GM19193 (cell line): Measurements from ENCODE around the gene CLCN4.

Experiments used
- POLR2A ChIP-seq: IDR thresholded peaks from 4 replicates; pipeline ENCODE4 v1.6.1; 2011; ENCODE audit not compliant: insufficient read depth, insufficient read length; ENCODE audit errors: extremely low read depth

The CLCN4 gene

DNA sequence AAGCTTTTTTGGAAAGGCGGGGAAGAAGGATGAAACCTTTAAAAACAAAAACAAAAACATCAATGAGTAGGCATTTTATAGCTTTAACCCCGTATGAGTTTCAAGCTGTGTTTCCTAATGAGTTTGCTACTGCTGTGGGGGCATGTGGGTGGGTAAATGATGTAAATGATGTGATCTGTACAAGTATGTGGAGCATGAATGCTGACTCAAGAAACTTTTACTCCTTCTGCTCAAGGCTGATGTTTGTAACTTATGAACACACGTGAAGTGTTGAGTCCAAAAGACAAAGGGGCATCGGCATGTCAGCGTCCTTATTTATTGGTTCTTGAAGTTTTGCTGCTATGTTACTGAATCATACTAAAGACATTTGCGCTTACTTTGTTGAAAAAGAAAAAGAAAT, 76.9 kb downstream of the CLCN4 start:
- TF ChIP-seq POLR2A, result no peak

DNA sequence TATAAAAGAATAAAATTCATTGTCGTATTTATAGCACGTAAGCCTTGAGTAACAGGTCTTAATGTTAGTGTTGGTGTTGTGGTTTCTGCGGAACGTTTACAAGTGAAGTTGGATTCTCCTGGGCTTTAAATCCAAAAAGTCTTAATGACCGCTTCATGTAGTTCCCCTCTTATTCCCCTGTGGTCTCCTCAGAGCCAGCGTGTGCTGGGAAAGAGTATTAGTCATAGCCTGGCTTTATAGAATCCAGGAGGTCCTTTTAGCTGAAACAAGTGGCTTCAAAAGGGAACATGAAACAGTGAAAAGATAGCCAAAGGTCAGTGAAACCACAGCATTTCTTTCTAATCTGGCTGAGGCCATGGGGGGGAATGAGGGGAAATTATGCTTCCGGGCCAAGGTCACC, 79.1 kb downstream of the CLCN4 start:
- no peak for TF ChIP-seq POLR2A

GRCh38 chrX:10237241-10237640, 80.5 kb downstream of the CLCN4 start:
- TF ChIP-seq POLR2A, result no peak

- no peak for TF ChIP-seq POLR2A
Observed at GRCh38 chrX:10239611-10240064, 82.9 kb downstream of the CLCN4 start.

- TF ChIP-seq POLR2A, result no peak
Observed at GRCh38 chrX:10240918-10241317, 84.1 kb downstream of the CLCN4 start.

- TF ChIP-seq POLR2A, result no peak
Observed at GRCh38 chrX:10242026-10242425, 85.3 kb downstream of the CLCN4 start.

GRCh38 chrX:10243106-10243505, 86.3 kb downstream of the CLCN4 start:
- no peak for TF ChIP-seq POLR2A

- no peak for TF ChIP-seq POLR2A
Observed at GRCh38 chrX:10244915-10245622, 88.3 kb downstream of the CLCN4 start.

DNA sequence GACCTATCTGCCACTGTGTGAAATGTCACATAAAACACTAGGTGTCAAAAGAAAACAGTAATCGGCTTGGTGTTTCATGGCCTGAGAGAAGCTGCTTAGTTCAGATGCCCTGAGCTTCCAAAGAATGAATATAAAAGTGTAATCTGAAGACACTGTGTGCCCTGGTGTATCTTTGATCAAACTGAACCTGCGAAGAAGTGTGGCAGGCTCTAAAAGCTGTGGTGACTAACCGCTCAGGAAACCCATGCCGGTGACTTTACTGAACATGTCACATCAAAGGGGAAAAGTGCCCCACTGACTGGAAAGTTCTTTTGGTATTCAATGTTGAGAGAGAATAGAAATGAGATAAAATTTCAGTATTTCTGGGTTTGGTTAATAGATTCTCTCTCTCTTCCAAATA, 89.1 kb downstream of the CLCN4 start:
- no peak for TF ChIP-seq POLR2A

- TF ChIP-seq POLR2A, result no peak
Observed at GRCh38 chrX:10246297-10246696, 89.5 kb downstream of the CLCN4 start.

DNA sequence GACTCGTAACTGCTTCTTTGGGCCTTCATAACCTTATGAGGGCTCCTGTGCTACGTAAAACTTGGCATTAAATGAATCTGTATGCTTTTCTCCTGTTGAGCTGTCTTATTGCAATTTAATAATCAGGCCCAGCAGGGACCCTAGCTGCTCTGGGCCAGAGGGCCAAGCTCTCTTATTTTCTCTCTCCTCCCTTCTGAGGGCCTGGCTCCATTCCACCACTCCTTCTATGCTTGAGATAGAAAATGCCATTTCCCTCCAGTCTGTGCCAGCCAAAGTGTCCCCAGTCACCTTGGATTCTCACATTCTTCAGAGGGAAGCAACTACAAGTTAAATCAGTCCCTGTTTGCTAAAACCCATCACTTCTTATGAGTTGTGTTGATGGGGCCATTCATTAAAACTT, 90.1 kb downstream of the CLCN4 start:
- no peak for TF ChIP-seq POLR2A

- no peak for TF ChIP-seq POLR2A
Observed at GRCh38 chrX:10254739-10255138, 98.0 kb downstream of the CLCN4 start.

DNA sequence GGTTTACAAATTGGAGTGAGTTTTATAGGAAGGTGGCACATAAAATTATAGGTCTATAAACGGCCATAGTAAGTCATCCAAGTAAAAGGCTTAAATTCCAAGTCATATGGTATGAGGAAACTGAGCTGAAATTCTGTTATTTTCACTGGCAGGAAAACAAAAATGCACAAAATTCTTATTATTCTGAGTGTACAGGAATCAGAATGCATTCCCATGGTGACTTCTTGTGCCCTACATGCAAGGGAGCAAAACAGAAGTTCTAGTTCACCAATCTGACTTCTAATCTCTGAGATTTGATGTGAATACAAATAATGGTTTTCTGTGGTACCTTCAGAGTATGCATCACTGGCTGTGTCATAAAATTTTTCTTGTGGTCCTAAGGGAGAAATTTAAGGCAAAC, 102.9 kb downstream of the CLCN4 start:
- no peak for TF ChIP-seq POLR2A

- TF ChIP-seq POLR2A, result no peak
Observed at GRCh38 chrX:10265775-10266174, 109.0 kb downstream of the CLCN4 start.

DNA sequence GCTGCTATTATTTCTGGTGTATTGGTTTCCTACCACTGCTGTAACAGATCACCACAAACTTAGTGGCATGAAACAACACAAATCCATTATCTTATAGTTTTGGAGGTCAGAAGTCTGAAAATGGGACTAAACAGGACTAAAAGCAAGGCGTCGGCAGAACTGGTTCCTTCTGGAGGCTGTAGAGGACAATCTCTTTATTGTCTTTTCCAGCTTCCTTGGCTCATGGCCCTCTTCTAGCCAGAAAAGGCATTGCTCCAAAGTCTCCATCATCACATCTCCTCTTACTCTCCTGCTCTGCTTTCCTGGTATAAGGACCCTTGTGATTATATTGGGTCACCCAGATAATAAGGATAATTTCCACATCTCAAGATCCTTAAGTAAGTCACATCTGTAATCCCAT, 121.9 kb downstream of the CLCN4 start:
- no peak for TF ChIP-seq POLR2A

DNA sequence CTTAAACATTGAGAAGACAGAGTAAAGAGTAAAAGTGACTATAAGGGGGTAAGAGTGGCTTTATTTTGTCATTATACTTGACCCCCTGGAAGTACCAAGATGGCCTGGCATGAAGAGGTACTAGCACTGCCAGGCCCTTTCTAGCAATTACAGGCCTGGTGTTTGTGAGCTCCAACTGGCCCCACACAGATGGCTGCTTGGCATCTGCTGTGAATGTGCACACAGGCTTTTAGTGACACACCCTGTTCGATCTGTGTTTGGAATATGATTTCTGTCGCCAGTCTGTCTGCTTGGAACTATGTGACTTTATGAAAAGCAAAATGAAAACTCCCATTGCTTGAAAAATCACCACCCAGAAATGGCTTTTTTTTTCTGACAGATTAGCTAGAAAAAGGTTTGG, 123.3 kb downstream of the CLCN4 start:
- TF ChIP-seq POLR2A, result no peak

- no peak for TF ChIP-seq POLR2A
Observed at GRCh38 chrX:10282490-10282889, 125.7 kb downstream of the CLCN4 start.
